ENCODE measurements around the gene MSMB.
"Not testable (repeated sequence)": the region's sequence is repeated elsewhere in the genome, so short reads cannot be mapped to it uniquely, and the experiment has no call there.

MSMB gene

DNA sequence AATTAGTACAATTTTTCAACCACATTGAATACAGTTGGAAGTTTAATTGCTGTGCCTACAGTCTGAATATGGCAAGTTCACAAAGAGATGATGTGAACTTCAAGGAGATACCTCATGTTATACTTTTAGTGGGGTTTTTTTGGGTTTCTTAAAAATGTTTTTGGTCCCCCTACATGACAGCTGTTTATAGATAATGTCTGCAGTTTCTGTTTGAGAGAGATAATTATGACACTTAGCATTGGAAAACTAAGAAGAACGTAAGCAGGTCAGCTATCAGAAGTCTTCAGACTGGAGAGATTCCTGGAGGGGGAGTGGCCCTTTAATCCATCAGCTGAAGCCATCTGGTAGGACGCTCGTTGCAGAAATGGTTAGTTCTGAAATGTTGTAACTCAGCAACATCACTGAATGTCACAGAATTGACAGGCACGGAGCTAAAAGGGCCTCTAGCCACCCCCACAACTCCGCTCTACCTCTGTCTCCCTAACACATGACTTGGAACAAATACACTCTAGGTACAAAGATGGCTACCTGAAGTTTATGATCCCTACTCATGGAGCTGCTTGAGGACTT lies 44.8 kb downstream of the MSMB start (continued):
- TF ChIP-seq, protein P1, sequence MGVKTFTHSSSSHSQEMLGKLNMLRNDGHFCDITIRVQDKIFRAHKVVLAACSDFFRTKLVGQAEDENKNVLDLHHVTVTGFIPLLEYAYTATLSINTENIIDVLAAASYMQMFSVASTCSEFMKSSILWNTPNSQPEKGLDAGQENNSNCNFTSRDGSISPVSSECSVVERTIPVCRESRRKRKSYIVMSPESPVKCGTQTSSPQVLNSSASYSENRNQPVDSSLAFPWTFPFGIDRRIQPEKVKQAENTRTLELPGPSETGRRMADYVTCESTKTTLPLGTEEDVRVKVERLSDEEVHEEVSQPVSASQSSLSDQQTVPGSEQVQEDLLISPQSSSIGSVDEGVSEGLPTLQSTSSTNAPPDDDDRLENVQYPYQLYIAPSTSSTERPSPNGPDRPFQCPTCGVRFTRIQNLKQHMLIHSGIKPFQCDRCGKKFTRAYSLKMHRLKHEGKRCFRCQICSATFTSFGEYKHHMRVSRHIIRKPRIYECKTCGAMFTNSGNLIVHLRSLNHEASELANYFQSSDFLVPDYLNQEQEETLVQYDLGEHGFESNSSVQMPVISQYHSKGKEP (tag by site-specific recombination; IDR thresholded peaks at IDR 0.05), result no peak
- TF ChIP-seq ZNF571 (tag by site-specific recombination; IDR thresholded peaks at IDR 0.05), result no peak

- no peak overlapping the region for H3K4me3 ChIP-seq (ENCODE audit: low read depth, low read length)
- H3K4me1 ChIP-seq (ENCODE audit: control insufficient read depth, insufficient read depth, low read length), result no peaks in the 10 kb centered on the region
- ChIA-PET CTCF (no interaction called here), POLR2A (no interaction called here)
- no peaks in the 10 kb centered on the region for H3K9me3 ChIP-seq (ENCODE audit: control insufficient read depth, insufficient read depth, low read depth, low read length)
- TF ChIP-seq ZIC2 (tag by site-specific recombination; IDR thresholded peaks at IDR 0.05) (no peak), ZNF571 (tag by site-specific recombination; IDR thresholded peaks at IDR 0.05) (no peak), CTCF (tag by site-specific recombination; IDR thresholded peaks at IDR 0.05) (no peak), SALL2 (tag by site-specific recombination; IDR thresholded peaks at IDR 0.05; ENCODE audit: borderline replicate concordance) (no peak), ZSCAN16 (tag by site-specific recombination; IDR thresholded peaks at IDR 0.05) (no peak), ZNF585B (tag by site-specific recombination; IDR thresholded peaks at IDR 0.05) (no peak), ZNF501 (tag by site-specific recombination; IDR thresholded peaks at IDR 0.05) (no peak), PRDM2 (tag by site-specific recombination; IDR thresholded peaks at IDR 0.05; ENCODE audit: borderline replicate concordance) (no peak), KLF9 (tag by site-specific recombination; IDR thresholded peaks at IDR 0.05; ENCODE audit: low read depth) (no peak), ZNF138 (tag by site-specific recombination; IDR thresholded peaks at IDR 0.05; ENCODE audit: borderline replicate concordance) (no peak), ZBTB1 (tag by site-specific recombination; IDR thresholded peaks at IDR 0.05) (no peak), ZSCAN30 (tag by site-specific recombination; IDR thresholded peaks at IDR 0.05) (no peak), ZNF558 (tag by site-specific recombination; IDR thresholded peaks at IDR 0.05) (no peak), ZSCAN23 (tag by site-specific recombination; IDR thresholded peaks at IDR 0.05) (no peak), ZFP37 (tag by site-specific recombination; IDR thresholded peaks at IDR 0.05) (no peak), KLF8 (tag by site-specific recombination; IDR thresholded peaks at IDR 0.05) (no peak)
- TF ChIP-seq, protein P1 (tag by site-specific recombination; IDR thresholded peaks at IDR 0.05), result no peak
- TF ChIP-seq, protein P2, sequence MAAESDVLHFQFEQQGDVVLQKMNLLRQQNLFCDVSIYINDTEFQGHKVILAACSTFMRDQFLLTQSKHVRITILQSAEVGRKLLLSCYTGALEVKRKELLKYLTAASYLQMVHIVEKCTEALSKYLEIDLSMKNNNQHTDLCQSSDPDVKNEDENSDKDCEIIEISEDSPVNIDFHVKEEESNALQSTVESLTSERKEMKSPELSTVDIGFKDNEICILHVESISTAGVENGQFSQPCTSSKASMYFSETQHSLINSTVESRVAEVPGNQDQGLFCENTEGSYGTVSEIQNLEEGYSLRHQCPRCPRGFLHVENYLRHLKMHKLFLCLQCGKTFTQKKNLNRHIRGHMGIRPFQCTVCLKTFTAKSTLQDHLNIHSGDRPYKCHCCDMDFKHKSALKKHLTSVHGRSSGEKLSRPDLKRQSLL (tag by site-specific recombination; IDR thresholded peaks at IDR 0.05), result no peak
- H3K36me3 ChIP-seq (ENCODE audit: control insufficient read depth in 2 of 2, insufficient read depth in 1 of 2, low read length in 2 of 2), result peaks cover 39 to 76% of the 10 kb centered on the region in 2 experiments
- no peak overlapping the region for H3K27ac ChIP-seq (ENCODE audit: extremely low read depth, low read depth, low read length)
Observed at GRCh38 chr10:46000538-46000937, 45.5 kb downstream of the MSMB start.

DNA sequence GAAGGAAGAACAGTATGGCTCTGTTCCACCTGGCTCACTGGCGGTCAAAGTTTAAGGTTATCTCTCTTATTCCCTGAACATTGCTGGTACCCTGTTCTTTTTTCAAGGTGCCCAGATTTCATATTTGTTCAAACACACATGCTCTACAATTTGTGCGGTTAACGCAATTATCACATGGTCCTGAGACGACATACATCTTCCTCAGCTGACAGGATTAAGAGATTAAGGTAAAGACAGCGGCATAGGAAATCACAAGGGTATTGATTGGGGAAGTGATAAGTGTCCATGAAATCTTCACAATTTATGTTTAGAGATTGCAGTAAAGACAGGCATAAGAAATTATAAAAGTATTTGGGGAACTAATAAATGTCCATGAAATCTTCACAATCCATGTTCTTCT lies 46.1 kb downstream of the MSMB start:
- CTCF ChIA-PET; H3K27ac ChIP-seq (ENCODE audit: extremely low read depth, low read depth, low read length); H3K4me1 ChIP-seq (ENCODE audit: control insufficient read depth, insufficient read depth, low read length); H3K4me3 ChIP-seq (ENCODE audit: low read depth, low read length); H3K9me3 ChIP-seq (ENCODE audit: control insufficient read depth, insufficient read depth, low read depth, low read length); POLR2A ChIA-PET: not testable (repeated sequence)
- H3K36me3 ChIP-seq (ENCODE audit: control insufficient read depth in 2 of 2, insufficient read depth in 1 of 2, low read length in 2 of 2), result peaks cover 38 to 70% of the 10 kb centered on the region in 2 experiments
